ENCODE results near the gene DNM2. TPM values are rescaled to one million over a fixed set of nuclear protein-coding genes. Genes with fewer than 3 reads are reported as not detected.

Gene DNM2
- total RNA-seq, 2 experiments from 2014 or later: 279 to 286 TPM

DNA sequence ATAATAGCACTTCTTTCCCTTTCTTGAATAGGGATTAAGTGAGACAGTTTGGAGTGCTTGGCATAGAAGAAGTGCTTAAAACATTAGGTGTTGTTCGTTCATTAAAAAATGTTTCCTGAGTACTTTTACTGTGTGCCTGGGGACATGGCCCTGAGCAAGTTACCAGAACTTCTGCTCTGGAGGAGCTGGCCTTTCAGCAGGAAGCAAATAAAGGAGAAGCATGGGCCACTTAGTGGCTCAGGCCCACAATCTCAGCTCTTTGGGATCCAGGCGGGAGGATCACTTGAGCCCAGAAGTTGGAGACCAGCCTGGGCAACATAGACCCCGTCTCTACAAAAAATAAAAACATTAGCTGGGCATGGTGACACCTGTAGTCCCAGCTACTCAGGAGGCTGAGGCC lies 5.7 kb downstream of the DNM2 start:
- Mint-ChIP-seq H3K4me3 (no peak overlapping the region), H3K27me3 (no peaks in the 10 kb centered on the region), H3K4me1 (ENCODE audit: low read depth) (peaks cover 70% of the 10 kb centered on the region), H3K9me3 (no peaks in the 10 kb centered on the region), H3K27ac (peak overlapping the region; percentile 53), H3K36me3 (ENCODE audit: low read depth) (peaks cover 43% of the 10 kb centered on the region)
- Histone ChIP-seq H3K9me3 (ENCODE audit: control insufficient read depth in 1 of 2, insufficient read depth in 1 of 2, low read length in 2 of 2) (no peaks in the 10 kb centered on the region), H3K27me3 (ENCODE audit: control insufficient read depth in 1 of 2, insufficient read depth in 2 of 2, low read length in 2 of 2) (no peaks in the 10 kb centered on the region), H3K4me3 (ENCODE audit: low read length) (no peak overlapping the region), H3K27ac (ENCODE audit: low read depth in 1 of 2, low read length in 2 of 2) (no peak overlapping the region), H3K4me1 (ENCODE audit: insufficient read depth, low read length) (peaks cover 68% of the 10 kb centered on the region), H3K36me3 (ENCODE audit: insufficient read depth, low read length) (peaks cover 26% of the 10 kb centered on the region)
- TF ChIP-seq, protein P1, sequence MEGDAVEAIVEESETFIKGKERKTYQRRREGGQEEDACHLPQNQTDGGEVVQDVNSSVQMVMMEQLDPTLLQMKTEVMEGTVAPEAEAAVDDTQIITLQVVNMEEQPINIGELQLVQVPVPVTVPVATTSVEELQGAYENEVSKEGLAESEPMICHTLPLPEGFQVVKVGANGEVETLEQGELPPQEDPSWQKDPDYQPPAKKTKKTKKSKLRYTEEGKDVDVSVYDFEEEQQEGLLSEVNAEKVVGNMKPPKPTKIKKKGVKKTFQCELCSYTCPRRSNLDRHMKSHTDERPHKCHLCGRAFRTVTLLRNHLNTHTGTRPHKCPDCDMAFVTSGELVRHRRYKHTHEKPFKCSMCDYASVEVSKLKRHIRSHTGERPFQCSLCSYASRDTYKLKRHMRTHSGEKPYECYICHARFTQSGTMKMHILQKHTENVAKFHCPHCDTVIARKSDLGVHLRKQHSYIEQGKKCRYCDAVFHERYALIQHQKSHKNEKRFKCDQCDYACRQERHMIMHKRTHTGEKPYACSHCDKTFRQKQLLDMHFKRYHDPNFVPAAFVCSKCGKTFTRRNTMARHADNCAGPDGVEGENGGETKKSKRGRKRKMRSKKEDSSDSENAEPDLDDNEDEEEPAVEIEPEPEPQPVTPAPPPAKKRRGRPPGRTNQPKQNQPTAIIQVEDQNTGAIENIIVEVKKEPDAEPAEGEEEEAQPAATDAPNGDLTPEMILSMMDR (IDR thresholded peaks at IDR 0.05): no peak
- intact Hi-C loops (cut with DNase I, micrococcal nuclease): no loop called here
- no peak for DNase-seq
- POLR2A ChIA-PET: interaction anchor here (0.6 kb wide), 1 partner anchor 43 kb away, joined by 3 read pairs; no protein-coding TSS in a partner anchor
- CTCF ChIA-PET: no interaction called here
- ATAC-seq (ENCODE audit: poor library complexity): no peak

DNA sequence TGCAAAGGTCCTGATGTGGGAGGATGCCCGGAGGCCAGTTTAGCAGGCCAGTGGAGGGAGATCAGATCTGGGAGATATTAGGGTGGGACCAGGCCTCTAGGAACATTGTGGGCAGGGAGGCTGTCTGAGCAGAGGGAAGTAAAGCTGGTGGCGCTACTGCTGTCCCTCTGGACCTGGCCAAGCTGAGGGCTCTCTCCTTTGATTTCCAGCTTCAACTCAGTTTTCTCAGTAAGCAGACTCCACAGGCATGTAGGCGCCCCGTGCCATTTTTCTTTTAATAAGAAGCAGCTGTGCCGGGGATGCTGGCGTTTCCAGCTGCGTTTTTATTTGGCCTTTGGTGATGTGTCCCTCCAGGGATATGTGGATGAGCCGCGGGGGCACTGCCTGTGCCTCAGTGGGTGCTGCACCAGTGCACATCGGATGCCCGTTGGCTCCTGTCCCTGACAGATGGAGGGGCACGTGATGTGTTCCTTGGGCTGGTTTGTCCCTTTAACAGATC lies 6.7 kb downstream of the DNM2 start:
- TF ChIP-seq, protein P1 (IDR thresholded peaks at IDR 0.05): no peak
- DNase-seq (no peak), ATAC-seq (ENCODE audit: poor library complexity) (no peak)
- ChIA-PET POLR2A (no interaction called here), CTCF (no interaction called here)
- H3K27me3 Mint-ChIP-seq: no peaks in the 10 kb centered on the region
- no peaks in the 10 kb centered on the region for H3K9me3 Mint-ChIP-seq
- Histone ChIP-seq H3K27me3 (ENCODE audit: control insufficient read depth in 1 of 2, insufficient read depth in 2 of 2, low read length in 2 of 2) (no peaks in the 10 kb centered on the region), H3K27ac (ENCODE audit: low read depth in 1 of 2, low read length in 2 of 2) (no peak overlapping the region), H3K4me1 (ENCODE audit: insufficient read depth, low read length) (peaks cover 66% of the 10 kb centered on the region), H3K4me3 (ENCODE audit: low read length) (no peak overlapping the region), H3K9me3 (ENCODE audit: control insufficient read depth in 1 of 2, insufficient read depth in 1 of 2, low read length in 2 of 2) (no peaks in the 10 kb centered on the region), H3K36me3 (ENCODE audit: insufficient read depth, low read length) (peaks cover 26% of the 10 kb centered on the region)
- H3K27ac Mint-ChIP-seq: no peak overlapping the region
- intact Hi-C loops (cut with DNase I, micrococcal nuclease): no loop called here
- H3K4me1 Mint-ChIP-seq (ENCODE audit: low read depth): peaks cover 67% of the 10 kb centered on the region
- peaks cover 39% of the 10 kb centered on the region for H3K36me3 Mint-ChIP-seq (ENCODE audit: low read depth)
- no peak overlapping the region for H3K4me3 Mint-ChIP-seq

DNA sequence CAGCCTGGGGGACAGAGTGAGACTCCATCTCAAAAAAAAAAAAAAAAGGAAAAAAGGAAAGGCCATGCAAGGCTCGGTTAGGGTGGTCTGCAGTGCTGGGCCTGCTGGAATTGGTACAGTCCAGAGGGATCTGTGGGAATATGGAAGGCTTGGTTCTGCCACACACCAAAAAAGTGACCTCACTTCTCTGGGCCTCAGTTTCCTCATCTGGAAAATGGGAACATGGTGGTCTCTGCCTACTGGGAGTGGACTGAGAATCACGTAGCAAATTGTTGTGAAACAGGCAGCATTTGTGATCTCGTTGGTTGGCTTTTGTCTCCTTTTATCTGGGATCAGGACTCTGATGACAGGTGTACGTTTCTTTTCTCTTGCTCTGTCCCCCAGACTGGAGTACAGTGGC lies 7.5 kb downstream of the DNM2 start:
- H3K36me3 ChIP-seq (ENCODE audit: insufficient read depth, low read length): peaks cover 27% of the 10 kb centered on the region
- Mint-ChIP-seq H3K36me3 (ENCODE audit: low read depth) (peaks cover 36% of the 10 kb centered on the region), H3K27me3 (no peaks in the 10 kb centered on the region), H3K27ac (no peak overlapping the region), H3K4me3 (no peak overlapping the region), H3K4me1 (ENCODE audit: low read depth) (peaks cover 69% of the 10 kb centered on the region), H3K9me3 (no peaks in the 10 kb centered on the region)
- peaks cover 66% of the 10 kb centered on the region for H3K4me1 ChIP-seq (ENCODE audit: insufficient read depth, low read length)
- no peak overlapping the region for H3K27ac ChIP-seq (ENCODE audit: low read depth in 1 of 2, low read length in 2 of 2)
- DNase-seq: no peak
- H3K27me3 ChIP-seq (ENCODE audit: control insufficient read depth in 1 of 2, insufficient read depth in 2 of 2, low read length in 2 of 2): no peaks in the 10 kb centered on the region
- intact Hi-C loops (cut with DNase I, micrococcal nuclease): no loop called here
- no peak overlapping the region for H3K4me3 ChIP-seq (ENCODE audit: low read length)
- POLR2A ChIA-PET: no interaction called here
- CTCF ChIA-PET: no interaction called here
- ATAC-seq (ENCODE audit: poor library complexity): no peak
- TF ChIP-seq, protein P1 (IDR thresholded peaks at IDR 0.05): no peak
- H3K9me3 ChIP-seq (ENCODE audit: control insufficient read depth in 1 of 2, insufficient read depth in 1 of 2, low read length in 2 of 2): no peaks in the 10 kb centered on the region

Measured in CD4-positive, alpha-beta T cell (primary cell).